K562 (cell line): ENCODE results near the gene PIK3C2B. TPM values are rescaled to one million over a fixed set of nuclear protein-coding genes. Genes with fewer than 3 reads are reported as not detected.

Source experiments
- ATAC-seq: fragments of 200-7000 bp; cut with Tn5 transposase; 3 replicates; pipeline ENCODE4 v1.9.1; 2020; ENCODE audit warnings: moderate library complexity
- BruUV-seq: library from RNA; stranded (reverse); fragments of 400-500 nt; replicated peaks from 2 replicates; lab custom pipeline; 2021; lab: Mats Ljungman, UMichigan
- CTCF ChIA-PET: fragments of 300-600 bp; formaldehyde crosslinking; extraction: SDS; loops from one replicate; lab custom pipeline; 2021; ENCODE audit warnings: low intra/inter-chr PET ratio; lab: Yijun Ruan, JAX
- POLR2A ChIA-PET: fragments of 300-600, 350-650 bp; sonication (Branson Sonifier 250); formaldehyde crosslinking; extraction: SDS; loops from one replicate; lab custom pipeline; 2021; ENCODE audit warnings: antibody characterized with exemption, inconsistent platforms; lab: Yijun Ruan, JAX
- DNase-seq, 4 experiments: peaks; one replicate each; pipeline versions ENCODE4 v3.0.0 to v3.0.0-alpha.2; 2011 to 2018; ENCODE audit warnings: low spot score in 3 of 4, mixed read lengths in 3 of 4; ENCODE audit errors: extremely low read depth in 1 of 4
- FAIRE-seq: peaks from 2 replicates; lab custom pipeline; 2011; peaks lifted over from hg19 to GRCh38; lab: Jason Lieb, UNC
- H2AFZ ChIP-seq: 2 replicates; pipeline ENCODE4 v1.6.0; 2011; ENCODE audit warnings: low read depth, low read length, control low read depth, inconsistent platforms
- H3K27ac ChIP-seq: fragments of 200-600 bp; 3 replicates; pipeline ENCODE4 v1.8.0; 2011; ENCODE audit warnings: low read depth, mild to moderate bottlenecking, control low read depth, inconsistent platforms, low read length, moderate library complexity, mixed read lengths; ENCODE audit errors: extremely low read depth
- H3K27me3 ChIP-seq, 2 experiments: fragments of 300-600 bp in 1 of 2; 2 replicates in 1 of 2; 3 replicates in 1 of 2; pipeline versions ENCODE4 v1.6.0 to v1.8.0; 2011; ENCODE audit warnings: inconsistent platforms in 2 of 2, low read length in 2 of 2, mild to moderate bottlenecking in 1 of 2, mixed read lengths in 1 of 2, moderate library complexity in 1 of 2; ENCODE audit not compliant: control insufficient read depth in 2 of 2, insufficient read depth in 2 of 2
- H3K36me3 ChIP-seq: fragments of 300-600 bp; 3 replicates; pipeline ENCODE4 v1.8.0; 2011; ENCODE audit warnings: mild to moderate bottlenecking, low read length, inconsistent platforms; ENCODE audit not compliant: control insufficient read depth, insufficient read depth
- H3K4me1 ChIP-seq, 2 experiments: fragments of 200-600 bp in 1 of 2; replicated peaks in 1 of 2; 2 replicates in 1 of 2; 3 replicates in 1 of 2; pipeline versions ENCODE4 v1.5.1 to v1.8.0; 2011; ENCODE audit warnings: inconsistent platforms in 2 of 2, low read length in 2 of 2, mild to moderate bottlenecking in 1 of 2, mixed read lengths in 1 of 2, moderate library complexity in 1 of 2; ENCODE audit not compliant: control insufficient read depth in 2 of 2, insufficient read depth in 2 of 2
- H3K4me2 ChIP-seq: 2 replicates; pipeline ENCODE4 v1.6.1; 2011; ENCODE audit warnings: low read length, control low read depth, inconsistent platforms, mixed read lengths; ENCODE audit not compliant: insufficient read depth
- H3K4me3 ChIP-seq: fragments of 200-600 bp; sonication (generic), shearing (Covaris generic); 2 replicates; pipeline ENCODE4 v1.5.1; 2016; ENCODE audit warnings: control low read depth, inconsistent platforms
- H3K79me2 ChIP-seq: fragments of 200-600 bp; 3 replicates; pipeline ENCODE4 v1.8.0; 2011; ENCODE audit warnings: low read length, inconsistent platforms; ENCODE audit not compliant: control insufficient read depth, insufficient read depth
- H3K9ac ChIP-seq, 2 experiments: 2 replicates each; pipeline versions ENCODE4 v1.6.0 to v1.6.1; 2011; ENCODE audit warnings: low read depth in 2 of 2, low read length in 2 of 2, control low read depth in 1 of 2, inconsistent platforms in 1 of 2, mild to moderate bottlenecking in 1 of 2, mixed read lengths in 1 of 2; ENCODE audit not compliant: insufficient read depth in 1 of 2
- H3K9me1 ChIP-seq: one replicate; pipeline ENCODE4 v1.6.0; 2011; ENCODE audit warnings: inconsistent platforms, mild to moderate bottlenecking, low read length, moderate library complexity; ENCODE audit not compliant: control insufficient read depth, insufficient read depth
- H3K9me3 ChIP-seq: replicated peaks from 2 replicates; pipeline ENCODE4 v1.5.1; 2011; ENCODE audit warnings: low read depth, low read length, inconsistent platforms; ENCODE audit not compliant: control insufficient read depth, insufficient read depth
- H4K20me1 ChIP-seq: replicated peaks from 2 replicates; pipeline ENCODE4 v1.6.1; 2011; ENCODE audit warnings: low read length, inconsistent platforms, mixed read lengths; ENCODE audit not compliant: control insufficient read depth, insufficient read depth
- C11orf30 ChIP-seq: fragments of 450-650 bp; IDR thresholded peaks from 2 replicates; pipeline ENCODE4 v1.6.1; 2016; ENCODE audit warnings: low read depth, mild to moderate bottlenecking
- MAFG ChIP-seq: fragments of 450-650 bp; conservative IDR thresholded peaks from 2 replicates; pipeline ENCODE4 v1.6.1; 2016; ENCODE audit warnings: missing genetic modification characterization, missing compliant biosample characterization
- NFE2 ChIP-seq: IDR thresholded peaks from 2 replicates; pipeline ENCODE4 v1.6.1; 2014; ENCODE audit warnings: antibody characterized with exemption, low read depth
- ZBTB1 ChIP-seq: sonication (generic); formaldehyde crosslinking; IDR thresholded peaks from 2 replicates; pipeline ENCODE4 v1.8.1; 2023; ENCODE audit warnings: missing genetic modification reagents, low read depth, mild to moderate bottlenecking, borderline replicate concordance
- ZBTB33 ChIP-seq: sonication (generic); formaldehyde crosslinking; IDR thresholded peaks from 2 replicates; pipeline ENCODE4 v1.8.1; 2023; ENCODE audit warnings: mild to moderate bottlenecking, missing genetic modification reagents
- ZNF316 ChIP-seq: fragments of 450-650 bp; IDR thresholded peaks from 2 replicates; pipeline ENCODE4 v1.6.1; 2016
- WGBS: fragments of 100-300 bp; shearing (Covaris generic); methylation state at CpG from one replicate; pipeline ENCODE4 v1.1.6; 2016; ENCODE audit warnings: low coverage, mixed read lengths; ENCODE audit not compliant: insufficient coverage; ENCODE audit errors: missing lambda C conversion rate; 5-methylcytosine and 5-hydroxymethylcytosine counted together
- in situ Hi-C: fragments of 300-500 bp; cut with MboI; formaldehyde crosslinking; loops from 4 replicates; pipeline ENCODE4 v1.15.0; 2018; ENCODE audit warnings: inconsistent platforms, mixed read lengths
- intact Hi-C: fragments of 100-400 bp; cut with micrococcal nuclease; formaldehyde crosslinking; loops from 2 replicates; pipeline ENCODE4 v1.14.2; 2022
- polyA plus RNA-seq, 8 experiments: library from polyadenylated mRNA; depleted of rRNA in 4 of 8; stranded (reverse) in 5 of 8; unstranded in 3 of 8; fragments of >200 nt; fragmentation: Nextera tagmentation in 2 of 8; fragmentation: Illumina TruSeq in 1 of 8; extraction: Ambion mirVana in 2 of 8; extraction: Trizol in 1 of 8; gene quantifications; 2 replicates each; pipeline versions ENCODE4 v1.2.1 to v1.2.3, GENCODE V29; 2011 to 2014; ENCODE audit warnings: inconsistent platforms in 1 of 8, missing spikeins in 1 of 8
- total RNA-seq, 7 experiments: library from RNA; depleted of rRNA in 6 of 7; stranded (reverse); fragments of >200 nt in 6 of 7; fragmentation: Illumina TruSeq in 2 of 7; extraction: Trizol in 2 of 7; gene quantifications; 2 replicates each; pipeline versions ENCODE4 v1.2.1 to v1.2.3, GENCODE V29; 2011 to 2021; ENCODE audit warnings: low replicate concordance in 1 of 7

Gene PIK3C2B
- total and polyA plus RNA-seq, 9 of the 15 experiments (the other 6 are each of a cell fraction or from before 2014, with no cell fraction given), result 0.10 to 2.9 (median 0.72) TPM

GRCh38 chr1:204473400-204473965 is 21.1 kb downstream of the PIK3C2B start:
- peaks cover 41 to 52% of the 10 kb centered on the region in 2 experiments for H3K27me3 ChIP-seq
- H3K4me2 ChIP-seq, result no peak overlapping the region
- WGBS, result 0% methylated on average over 1 of the region's 1 CpG
- no TSS peak for BruUV-seq
- in situ Hi-C loops, result no loop called here
- TF ChIP-seq MAFG (tag) (peak; percentile 68), ZNF316 (peak; percentile 51), ZBTB33 (no peak), NFE2 (peak; percentile 50; the same call in 1 of the 2 replicates), C11orf30 (peak; percentile 66; the same call in 1 of the 2 replicates), ZBTB1 (CRISPR knock-in tag) (no peak)
- intact Hi-C loops, result no loop called here
- FAIRE-seq (no peak), DNase-seq (no peak), ATAC-seq (no peak; the same call in 2 of the 3 replicates)
- no peaks in the 10 kb centered on the region for H3K79me2 ChIP-seq
- no peak overlapping the region for H3K4me3 ChIP-seq
- ChIA-PET CTCF (interaction anchor here (0.7 to 1.1 kb wide), 2 partner anchors 29 to 332 kb away, joined by 3 read pairs; no protein-coding TSS in a partner anchor), POLR2A (interaction anchor here (1.1 kb wide), 1 partner anchor 27 kb away, joined by 4 read pairs; no protein-coding TSS in a partner anchor)
- no peaks in the 10 kb centered on the region for H3K9me1 ChIP-seq
- no peaks in the 10 kb centered on the region for H3K36me3 ChIP-seq
- H4K20me1 ChIP-seq, result no peaks in the 10 kb centered on the region
- H3K27ac ChIP-seq, result no peak overlapping the region
- H3K9ac ChIP-seq, result no peak overlapping the region
- H2AFZ ChIP-seq, result no peak overlapping the region
- H3K9me3 ChIP-seq, result no peaks in the 10 kb centered on the region
- 0 out of 5 replicates have a peak, but pooled peaks cover 0 to 5% of the 10 kb centered on the region in 2 experiments for H3K4me1 ChIP-seq
